ENCODE measurements around the gene BRD4.

BRD4 gene

GRCh38 chr19:15199661-15200552 lies 132.4 kb downstream of the BRD4 start (continued):
- TF ChIP-seq KLF17 (tag by site-specific recombination; IDR thresholded peaks at IDR 0.05), result 0 out of 2 replicates have a peak, but pooled peaks have one; percentile 24
- TF ChIP-seq, protein P1, sequence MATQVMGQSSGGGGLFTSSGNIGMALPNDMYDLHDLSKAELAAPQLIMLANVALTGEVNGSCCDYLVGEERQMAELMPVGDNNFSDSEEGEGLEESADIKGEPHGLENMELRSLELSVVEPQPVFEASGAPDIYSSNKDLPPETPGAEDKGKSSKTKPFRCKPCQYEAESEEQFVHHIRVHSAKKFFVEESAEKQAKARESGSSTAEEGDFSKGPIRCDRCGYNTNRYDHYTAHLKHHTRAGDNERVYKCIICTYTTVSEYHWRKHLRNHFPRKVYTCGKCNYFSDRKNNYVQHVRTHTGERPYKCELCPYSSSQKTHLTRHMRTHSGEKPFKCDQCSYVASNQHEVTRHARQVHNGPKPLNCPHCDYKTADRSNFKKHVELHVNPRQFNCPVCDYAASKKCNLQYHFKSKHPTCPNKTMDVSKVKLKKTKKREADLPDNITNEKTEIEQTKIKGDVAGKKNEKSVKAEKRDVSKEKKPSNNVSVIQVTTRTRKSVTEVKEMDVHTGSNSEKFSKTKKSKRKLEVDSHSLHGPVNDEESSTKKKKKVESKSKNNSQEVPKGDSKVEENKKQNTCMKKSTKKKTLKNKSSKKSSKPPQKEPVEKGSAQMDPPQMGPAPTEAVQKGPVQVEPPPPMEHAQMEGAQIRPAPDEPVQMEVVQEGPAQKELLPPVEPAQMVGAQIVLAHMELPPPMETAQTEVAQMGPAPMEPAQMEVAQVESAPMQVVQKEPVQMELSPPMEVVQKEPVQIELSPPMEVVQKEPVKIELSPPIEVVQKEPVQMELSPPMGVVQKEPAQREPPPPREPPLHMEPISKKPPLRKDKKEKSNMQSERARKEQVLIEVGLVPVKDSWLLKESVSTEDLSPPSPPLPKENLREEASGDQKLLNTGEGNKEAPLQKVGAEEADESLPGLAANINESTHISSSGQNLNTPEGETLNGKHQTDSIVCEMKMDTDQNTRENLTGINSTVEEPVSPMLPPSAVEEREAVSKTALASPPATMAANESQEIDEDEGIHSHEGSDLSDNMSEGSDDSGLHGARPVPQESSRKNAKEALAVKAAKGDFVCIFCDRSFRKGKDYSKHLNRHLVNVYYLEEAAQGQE (tag by site-specific recombination; IDR thresholded peaks at IDR 0.05), result no peak
- TF ChIP-seq ZBTB7A (tag by site-specific recombination; IDR thresholded peaks at IDR 0.05; ENCODE audit: low read depth), result no peak
- 0 out of 2 replicates have a peak, but pooled peaks have one; percentile 23 for TF ChIP-seq ZBTB17 (tag by site-specific recombination; IDR thresholded peaks at IDR 0.05)
- no peak for TF ChIP-seq ZFP69B (tag by site-specific recombination; IDR thresholded peaks at IDR 0.05)
- TF ChIP-seq ZNF791 (tag by site-specific recombination; IDR thresholded peaks at IDR 0.05), result no peak
- no peak for TF ChIP-seq ZNF664 (tag by site-specific recombination; IDR thresholded peaks at IDR 0.05)
- no peak for TF ChIP-seq ZNF600 (tag by site-specific recombination; IDR thresholded peaks at IDR 0.05)
- TF ChIP-seq, protein P2, sequence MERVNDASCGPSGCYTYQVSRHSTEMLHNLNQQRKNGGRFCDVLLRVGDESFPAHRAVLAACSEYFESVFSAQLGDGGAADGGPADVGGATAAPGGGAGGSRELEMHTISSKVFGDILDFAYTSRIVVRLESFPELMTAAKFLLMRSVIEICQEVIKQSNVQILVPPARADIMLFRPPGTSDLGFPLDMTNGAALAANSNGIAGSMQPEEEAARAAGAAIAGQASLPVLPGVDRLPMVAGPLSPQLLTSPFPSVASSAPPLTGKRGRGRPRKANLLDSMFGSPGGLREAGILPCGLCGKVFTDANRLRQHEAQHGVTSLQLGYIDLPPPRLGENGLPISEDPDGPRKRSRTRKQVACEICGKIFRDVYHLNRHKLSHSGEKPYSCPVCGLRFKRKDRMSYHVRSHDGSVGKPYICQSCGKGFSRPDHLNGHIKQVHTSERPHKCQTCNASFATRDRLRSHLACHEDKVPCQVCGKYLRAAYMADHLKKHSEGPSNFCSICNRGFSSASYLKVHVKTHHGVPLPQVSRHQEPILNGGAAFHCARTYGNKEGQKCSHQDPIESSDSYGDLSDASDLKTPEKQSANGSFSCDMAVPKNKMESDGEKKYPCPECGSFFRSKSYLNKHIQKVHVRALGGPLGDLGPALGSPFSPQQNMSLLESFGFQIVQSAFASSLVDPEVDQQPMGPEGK (tag by site-specific recombination; IDR thresholded peaks at IDR 0.05), result peak; percentile 82
- TF ChIP-seq REPIN1 (tag by site-specific recombination; IDR thresholded peaks at IDR 0.05; ENCODE audit: low read depth), result no peak
- peak; percentile 49 for TF ChIP-seq GLIS1 (tag by site-specific recombination; IDR thresholded peaks at IDR 0.05)
- no peak for TF ChIP-seq ZNF548 (tag by site-specific recombination; IDR thresholded peaks at IDR 0.05)
- TF ChIP-seq, protein P3, sequence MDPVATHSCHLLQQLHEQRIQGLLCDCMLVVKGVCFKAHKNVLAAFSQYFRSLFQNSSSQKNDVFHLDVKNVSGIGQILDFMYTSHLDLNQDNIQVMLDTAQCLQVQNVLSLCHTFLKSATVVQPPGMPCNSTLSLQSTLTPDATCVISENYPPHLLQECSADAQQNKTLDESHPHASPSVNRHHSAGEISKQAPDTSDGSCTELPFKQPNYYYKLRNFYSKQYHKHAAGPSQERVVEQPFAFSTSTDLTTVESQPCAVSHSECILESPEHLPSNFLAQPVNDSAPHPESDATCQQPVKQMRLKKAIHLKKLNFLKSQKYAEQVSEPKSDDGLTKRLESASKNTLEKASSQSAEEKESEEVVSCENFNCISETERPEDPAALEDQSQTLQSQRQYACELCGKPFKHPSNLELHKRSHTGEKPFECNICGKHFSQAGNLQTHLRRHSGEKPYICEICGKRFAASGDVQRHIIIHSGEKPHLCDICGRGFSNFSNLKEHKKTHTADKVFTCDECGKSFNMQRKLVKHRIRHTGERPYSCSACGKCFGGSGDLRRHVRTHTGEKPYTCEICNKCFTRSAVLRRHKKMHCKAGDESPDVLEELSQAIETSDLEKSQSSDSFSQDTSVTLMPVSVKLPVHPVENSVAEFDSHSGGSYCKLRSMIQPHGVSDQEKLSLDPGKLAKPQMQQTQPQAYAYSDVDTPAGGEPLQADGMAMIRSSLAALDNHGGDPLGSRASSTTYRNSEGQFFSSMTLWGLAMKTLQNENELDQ (tag by site-specific recombination; IDR thresholded peaks at IDR 0.05; ENCODE audit: low read depth), result no peak
- TF ChIP-seq ZNF174 (tag by site-specific recombination; IDR thresholded peaks at IDR 0.05), result no peak
- TF ChIP-seq PRDM4 (tag by site-specific recombination; IDR thresholded peaks at IDR 0.05), result no peak
- no peak for TF ChIP-seq PRDM1 (tag by site-specific recombination; IDR thresholded peaks at IDR 0.05)
- peak; percentile 32; the same call in 1 of the 2 replicates for TF ChIP-seq ZFHX2 (tag by site-specific recombination; conservative IDR thresholded peaks at IDR 0.05)
- no peak for TF ChIP-seq IKZF3 (tag by site-specific recombination; IDR thresholded peaks at IDR 0.05)
- TF ChIP-seq BCL11B (tag by site-specific recombination; IDR thresholded peaks at IDR 0.05; ENCODE audit: low read depth), result no peak
- TF ChIP-seq, protein P4, sequence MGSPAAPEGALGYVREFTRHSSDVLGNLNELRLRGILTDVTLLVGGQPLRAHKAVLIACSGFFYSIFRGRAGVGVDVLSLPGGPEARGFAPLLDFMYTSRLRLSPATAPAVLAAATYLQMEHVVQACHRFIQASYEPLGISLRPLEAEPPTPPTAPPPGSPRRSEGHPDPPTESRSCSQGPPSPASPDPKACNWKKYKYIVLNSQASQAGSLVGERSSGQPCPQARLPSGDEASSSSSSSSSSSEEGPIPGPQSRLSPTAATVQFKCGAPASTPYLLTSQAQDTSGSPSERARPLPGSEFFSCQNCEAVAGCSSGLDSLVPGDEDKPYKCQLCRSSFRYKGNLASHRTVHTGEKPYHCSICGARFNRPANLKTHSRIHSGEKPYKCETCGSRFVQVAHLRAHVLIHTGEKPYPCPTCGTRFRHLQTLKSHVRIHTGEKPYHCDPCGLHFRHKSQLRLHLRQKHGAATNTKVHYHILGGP (tag by site-specific recombination; IDR thresholded peaks at IDR 0.05), result no peak
- TF ChIP-seq ZNF335 (tag by site-specific recombination; conservative IDR thresholded peaks at IDR 0.05), result peak; percentile 85
- peak; percentile 46; the same call in 1 of the 2 replicates for TF ChIP-seq ZBTB10 (tag by site-specific recombination; IDR thresholded peaks at IDR 0.05)
- no peak for TF ChIP-seq ZNF10 (tag by site-specific recombination; IDR thresholded peaks at IDR 0.05)

Measured in HEK293 (cell line).